Upper lobe of left lung (tissue), 6 donors: ENCODE measurements around the gene SERPINA3. TPM values are rescaled to one million over a fixed set of nuclear protein-coding genes. Genes with fewer than 3 reads are reported as not detected.

Source experiments
- ATAC-seq, 2 donors: fragments of 200-7000 bp; cut with Tn5 transposase; one replicate each; pipeline ENCODE4 v1.9.1; 2022; ENCODE audit warnings: mild to moderate bottlenecking in 2 of 2, moderate library complexity in 2 of 2; ENCODE audit not compliant: low FRiP score in 2 of 2
- DNase-seq, 2 donors: peaks; one replicate each; pipeline ENCODE4 v3.0.0-alpha.2; 2019 to 2020
- H3K27ac ChIP-seq, 4 donors: fragments of 200-600 bp; sonication (generic); one replicate each; pipeline ENCODE4 v1.5.1; 2016 to 2019
- H3K27me3 ChIP-seq, 4 donors: fragments of 200-600 bp; sonication (generic); one replicate each; pipeline ENCODE4 v1.5.1; 2017 to 2019
- H3K36me3 ChIP-seq, 4 donors: fragments of 200-600 bp; sonication (generic); one replicate each; pipeline ENCODE4 v1.5.1; 2016 to 2019
- H3K4me1 ChIP-seq, 4 donors: fragments of 200-600 bp; sonication (generic); one replicate each; pipeline ENCODE4 v1.5.1; 2018 to 2019
- H3K4me3 ChIP-seq, 4 donors: fragments of 200-600 bp; sonication (generic); one replicate each; pipeline ENCODE4 v1.5.1; 2017 to 2019; ENCODE audit warnings: mild to moderate bottlenecking in 2 of 4, moderate library complexity in 1 of 4
- H3K9me3 ChIP-seq, 4 donors: fragments of 200-600 bp; sonication (generic); one replicate each; pipeline ENCODE4 v1.5.1; 2018 to 2019
- EP300 ChIP-seq, 4 donors: sonication (generic); formaldehyde crosslinking; IDR thresholded peaks; one replicate each; pipeline ENCODE4 v1.5.1; 2017; ENCODE audit warnings: antibody characterized with exemption in 4 of 4, control low read depth in 2 of 4
- POLR2A ChIP-seq, 4 donors: fragments of 450-650 bp; IDR thresholded peaks; one replicate each; pipeline ENCODE4 v1.5.1; 2016 to 2017; ENCODE audit warnings: antibody characterized with exemption in 4 of 4, mild to moderate bottlenecking in 2 of 4
- POLR2AphosphoS5 ChIP-seq, 2 donors: sonication (generic); formaldehyde crosslinking; IDR thresholded peaks; one replicate each; pipeline ENCODE4 v1.5.1; 2017; ENCODE audit warnings: antibody characterized with exemption in 2 of 2
- WGBS, 2 donors: methylation state at CpG; one replicate each; pipeline ENCODE4 v1.1.5; 2017 to 2018; 5-methylcytosine and 5-hydroxymethylcytosine counted together
- total RNA-seq, 6 donors: library from RNA; depleted of rRNA in 4 of 6; stranded (reverse); fragments of >200 nt in 4 of 6; gene quantifications; one replicate each; pipeline versions ENCODE4 v1.1.0 to v1.2.1, GENCODE V29; 2016 to 2021
- TF ChIP-seq, protein P1 (sequence below), 6 experiments: fragments of 450-650 bp in 4 of 6; fragments of 200-600 bp in 2 of 6; sonication (generic) in 2 of 6; IDR thresholded peaks; one replicate each; pipeline ENCODE4 v1.5.1; 2016 to 2019; ENCODE audit warnings: antibody characterized with exemption in 6 of 6
- donor health status: DM: no; HTN: no; CAD: no; lungs with moderate emphysema.
- donor health status: DM: no; HTN: yes; CAD: no; lungs with severe emphysema.

Gene SERPINA3
- total RNA-seq, 6 donors from 2014 or later: 32.5 to 111 (median 55.4) TPM

DNA sequence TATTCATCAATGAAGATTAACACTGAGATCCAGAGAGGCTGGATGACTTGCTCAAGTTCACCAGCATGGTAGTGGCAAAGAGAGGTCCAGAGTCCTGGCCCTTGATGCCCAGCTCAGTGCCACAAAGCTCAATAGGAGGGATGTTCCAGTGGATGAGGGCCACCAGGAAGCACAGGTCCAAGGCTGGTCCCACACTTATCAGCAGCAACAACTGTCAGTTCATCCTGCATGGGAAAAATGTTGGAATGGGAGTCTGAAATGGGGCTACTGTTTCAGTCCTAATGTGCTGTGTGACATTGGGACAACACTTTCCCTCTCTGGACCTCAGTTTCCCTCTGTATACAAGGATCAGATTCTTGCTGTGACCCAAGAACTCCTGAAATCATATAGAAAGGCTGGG is 19.7 kb upstream of the SERPINA3 start:
- TF ChIP-seq EP300 (IDR thresholded peaks at IDR 0.05) (no peak), POLR2A (IDR thresholded peaks at IDR 0.05) (no peak), POLR2AphosphoS5 (IDR thresholded peaks at IDR 0.05) (no peak)
- TF ChIP-seq, protein P1, sequence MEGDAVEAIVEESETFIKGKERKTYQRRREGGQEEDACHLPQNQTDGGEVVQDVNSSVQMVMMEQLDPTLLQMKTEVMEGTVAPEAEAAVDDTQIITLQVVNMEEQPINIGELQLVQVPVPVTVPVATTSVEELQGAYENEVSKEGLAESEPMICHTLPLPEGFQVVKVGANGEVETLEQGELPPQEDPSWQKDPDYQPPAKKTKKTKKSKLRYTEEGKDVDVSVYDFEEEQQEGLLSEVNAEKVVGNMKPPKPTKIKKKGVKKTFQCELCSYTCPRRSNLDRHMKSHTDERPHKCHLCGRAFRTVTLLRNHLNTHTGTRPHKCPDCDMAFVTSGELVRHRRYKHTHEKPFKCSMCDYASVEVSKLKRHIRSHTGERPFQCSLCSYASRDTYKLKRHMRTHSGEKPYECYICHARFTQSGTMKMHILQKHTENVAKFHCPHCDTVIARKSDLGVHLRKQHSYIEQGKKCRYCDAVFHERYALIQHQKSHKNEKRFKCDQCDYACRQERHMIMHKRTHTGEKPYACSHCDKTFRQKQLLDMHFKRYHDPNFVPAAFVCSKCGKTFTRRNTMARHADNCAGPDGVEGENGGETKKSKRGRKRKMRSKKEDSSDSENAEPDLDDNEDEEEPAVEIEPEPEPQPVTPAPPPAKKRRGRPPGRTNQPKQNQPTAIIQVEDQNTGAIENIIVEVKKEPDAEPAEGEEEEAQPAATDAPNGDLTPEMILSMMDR (IDR thresholded peaks at IDR 0.05): no peak
- ATAC-seq (no peak), DNase-seq (no peak)
- Histone ChIP-seq H3K9me3 (no peaks in the 10 kb centered on the region), H3K27me3 (no peaks in the 10 kb centered on the region), H3K4me1 (no peaks in the 10 kb centered on the region), H3K36me3 (no peaks in the 10 kb centered on the region), H3K27ac (no peak overlapping the region), H3K4me3 (no peak overlapping the region)

- Histone ChIP-seq H3K27me3 (no peaks in the 10 kb centered on the region), H3K9me3 (no peaks in the 10 kb centered on the region), H3K27ac (no peak overlapping the region), H3K4me1 (no peaks in the 10 kb centered on the region), H3K36me3 (no peaks in the 10 kb centered on the region), H3K4me3 (no peak overlapping the region)
- ATAC-seq (peak in 1 of 2 donors; percentile 22), DNase-seq (no peak)
- 85 to 88% methylated on average over 3 of the region's 3 CpGs for WGBS, 2 donors
- TF ChIP-seq, protein P1 (IDR thresholded peaks at IDR 0.05): no peak
- no peak for TF ChIP-seq EP300 (IDR thresholded peaks at IDR 0.05)
- no peak for TF ChIP-seq POLR2AphosphoS5 (IDR thresholded peaks at IDR 0.05)
- no peak for TF ChIP-seq POLR2A (IDR thresholded peaks at IDR 0.05)
These were observed 18.8 kb upstream of the SERPINA3 start for GRCh38 chr14:94593376-94593748.

DNA sequence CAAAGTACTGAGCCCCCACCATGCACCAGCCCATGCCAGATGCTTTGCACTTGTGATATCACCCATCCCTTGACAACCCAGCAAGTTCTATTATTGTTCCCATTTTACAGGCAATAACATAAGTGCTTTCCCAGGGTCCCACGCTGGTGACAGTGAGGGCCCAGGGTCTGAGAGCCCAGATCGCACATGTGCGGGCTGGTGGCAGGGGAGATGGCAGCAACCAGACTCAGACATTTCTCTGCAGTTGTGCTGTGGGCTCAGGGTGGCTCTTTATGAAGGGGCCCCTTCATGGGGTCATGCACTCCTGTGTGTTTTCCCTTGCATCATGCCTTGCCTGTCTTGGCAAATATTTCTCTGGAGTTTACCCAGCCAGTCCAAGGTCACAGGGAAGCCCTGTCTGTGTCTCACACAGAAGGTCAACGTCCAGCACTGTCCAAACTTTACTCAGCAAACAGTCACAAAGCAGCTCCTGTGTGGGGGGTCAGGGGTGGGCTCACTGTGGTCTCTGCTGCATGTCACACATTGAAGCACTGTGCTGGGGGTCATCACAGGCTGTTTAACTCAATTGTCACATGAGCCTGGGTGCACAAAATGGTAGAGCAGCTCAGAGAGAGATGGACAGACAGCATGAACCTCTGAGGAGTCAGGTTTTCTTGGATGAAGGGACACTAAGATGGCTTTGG is 18.3 kb upstream of the SERPINA3 start:
- no peak for TF ChIP-seq EP300 (IDR thresholded peaks at IDR 0.05)
- TF ChIP-seq, protein P1 (IDR thresholded peaks at IDR 0.05): no peak
- TF ChIP-seq POLR2AphosphoS5 (IDR thresholded peaks at IDR 0.05): no peak
- no peak for TF ChIP-seq POLR2A (IDR thresholded peaks at IDR 0.05)
- Histone ChIP-seq H3K27ac (no peak overlapping the region), H3K36me3 (no peaks in the 10 kb centered on the region), H3K4me1 (peaks cover 0 to 5% (median 2%) of the 10 kb centered on the region in 4 donors), H3K27me3 (no peaks in the 10 kb centered on the region), H3K9me3 (no peaks in the 10 kb centered on the region), H3K4me3 (no peak overlapping the region)
- no peak for DNase-seq
- WGBS, 2 donors: 69 to 76% methylated on average over 3 to 4 of the region's 4 CpGs
- ATAC-seq: no peak

DNA sequence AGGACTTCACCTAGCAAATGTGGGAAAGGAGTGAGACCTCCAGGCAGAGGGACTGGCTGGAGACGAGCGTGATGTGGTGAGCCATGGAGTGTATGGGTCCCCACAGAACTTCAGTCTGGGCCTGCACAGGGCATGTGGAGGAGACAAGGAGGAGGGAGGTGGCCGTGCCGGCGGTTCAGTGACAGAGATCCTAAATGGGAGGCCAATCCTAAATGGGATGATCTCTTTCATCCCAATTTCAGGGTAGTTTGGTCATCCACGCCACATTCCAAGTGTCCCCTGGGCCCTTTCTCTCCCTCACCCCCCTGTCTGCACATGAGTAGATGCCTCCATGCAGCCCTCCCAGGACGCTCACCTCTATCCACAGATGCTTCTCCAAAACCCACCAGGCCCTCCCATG is 17.8 kb upstream of the SERPINA3 start:
- ATAC-seq (no peak), DNase-seq (no peak)
- no peak overlapping the region for H3K4me3 ChIP-seq
- H3K9me3 ChIP-seq: no peaks in the 10 kb centered on the region
- H3K36me3 ChIP-seq: no peaks in the 10 kb centered on the region
- WGBS, 2 donors: 88 to 92% methylated on average over 7 of the region's 7 CpGs
- no peaks in the 10 kb centered on the region for H3K27me3 ChIP-seq
- TF ChIP-seq POLR2AphosphoS5 (IDR thresholded peaks at IDR 0.05) (no peak), POLR2A (IDR thresholded peaks at IDR 0.05) (no peak), EP300 (IDR thresholded peaks at IDR 0.05) (no peak)
- TF ChIP-seq, protein P1 (IDR thresholded peaks at IDR 0.05): no peak
- peaks cover 1 to 10% (median 5%) of the 10 kb centered on the region in 4 donors for H3K4me1 ChIP-seq
- H3K27ac ChIP-seq: no peak overlapping the region

GRCh38 chr14:94595912-94596311 is 16.3 kb upstream of the SERPINA3 start:
- Histone ChIP-seq H3K27me3 (no peaks in the 10 kb centered on the region), H3K36me3 (no peaks in the 10 kb centered on the region), H3K9me3 (no peaks in the 10 kb centered on the region), H3K4me1 (peaks cover 6 to 20% (median 16%) of the 10 kb centered on the region in 4 donors), H3K27ac (no peak overlapping the region), H3K4me3 (no peak overlapping the region)
- no peak for TF ChIP-seq EP300 (IDR thresholded peaks at IDR 0.05)
- TF ChIP-seq, protein P1 (IDR thresholded peaks at IDR 0.05): no peak
- TF ChIP-seq POLR2AphosphoS5 (IDR thresholded peaks at IDR 0.05): no peak
- no peak for TF ChIP-seq POLR2A (IDR thresholded peaks at IDR 0.05)
- DNase-seq: no peak
- WGBS, 2 donors: 81 to 100% methylated on average over 2 of the region's 2 CpGs
- ATAC-seq: no peak
